Mucosa of descending colon (tissue), 3 donors: ENCODE results near the gene UBC. TPM values are rescaled to one million over a fixed set of nuclear protein-coding genes. Genes with fewer than 3 reads are reported as not detected.
"Not testable (repeated sequence)": the region's sequence is repeated elsewhere in the genome, so short reads cannot be mapped to it uniquely, and the experiment has no call there.

Experiments used
- ATAC-seq: fragments of 200-7000 bp; cut with Tn5 transposase; one replicate; pipeline ENCODE4 v1.9.1; 2020; ENCODE audit warnings: mild to moderate bottlenecking, moderate library complexity
- DNase-seq, 3 donors: peaks; one replicate each; pipeline ENCODE4 v3.0.0-alpha.2; 2020
- H3K36me3 ChIP-seq: fragments of 200-600 bp; one replicate; pipeline ENCODE4 v1.8.0; 2021; ENCODE audit warnings: low read depth, mild to moderate bottlenecking
- H3K4me1 ChIP-seq: fragments of 200-600 bp; one replicate; pipeline ENCODE4 v1.8.0; 2021; ENCODE audit warnings: low read depth, mild to moderate bottlenecking
- H3K4me3 ChIP-seq: fragments of 200-600 bp; one replicate; pipeline ENCODE4 v1.8.0; 2021; ENCODE audit warnings: mild to moderate bottlenecking
- H3K9me3 ChIP-seq: fragments of 200-600 bp; one replicate; pipeline ENCODE4 v1.8.0; 2021; ENCODE audit warnings: mild to moderate bottlenecking
- intact Hi-C, 2 donors: fragments of 100-400 bp; cut with DNase I in 1 of 2; cut with micrococcal nuclease in 1 of 2; formaldehyde crosslinking; loops; one replicate each; pipeline versions ENCODE4 v1.11.0 to v1.11.1; 2022; cut with DNase I, micrococcal nuclease
- total RNA-seq, 3 donors: library from RNA; stranded (reverse); fragmentation: NEBNext Ultra II Directional in 2 of 3; extraction: Animal tissue kit (Norgen Biotek cat#: 25700) in 2 of 3; gene quantifications; one replicate each; pipeline versions ENCODE4 v1.2.1 to v1.2.4, GENCODE V29; 2021 to 2023
- TF ChIP-seq, protein P1 (sequence below): fragments of 200-600 bp; IDR thresholded peaks from one replicate; pipeline ENCODE4 v1.8.0; 2022; ENCODE audit warnings: antibody characterized with exemption, mild to moderate bottlenecking
- donor health status: DM: no; HTN: no; CAD: no; lungs with moderate emphysema.
- donor health status: DM: no; HTN: no; CAD: no.
- donor health status: DM: no; HTN: yes; CAD: no.

Gene UBC
- total RNA-seq, 3 donors from 2014 or later, result 1,242 to 1,563 (median 1,498) TPM

GRCh38 chr12:124925117-124925516 lies 10.7 kb upstream of the UBC start:
- intact Hi-C loops, result no loop called here
- Histone ChIP-seq H3K9me3 (no peaks in the 10 kb centered on the region), H3K4me1 (peaks cover 19% of the 10 kb centered on the region), H3K36me3 (no peaks in the 10 kb centered on the region), H3K4me3 (no peak overlapping the region)
- ATAC-seq, result no peak
- no peak for DNase-seq
- TF ChIP-seq, protein P1, sequence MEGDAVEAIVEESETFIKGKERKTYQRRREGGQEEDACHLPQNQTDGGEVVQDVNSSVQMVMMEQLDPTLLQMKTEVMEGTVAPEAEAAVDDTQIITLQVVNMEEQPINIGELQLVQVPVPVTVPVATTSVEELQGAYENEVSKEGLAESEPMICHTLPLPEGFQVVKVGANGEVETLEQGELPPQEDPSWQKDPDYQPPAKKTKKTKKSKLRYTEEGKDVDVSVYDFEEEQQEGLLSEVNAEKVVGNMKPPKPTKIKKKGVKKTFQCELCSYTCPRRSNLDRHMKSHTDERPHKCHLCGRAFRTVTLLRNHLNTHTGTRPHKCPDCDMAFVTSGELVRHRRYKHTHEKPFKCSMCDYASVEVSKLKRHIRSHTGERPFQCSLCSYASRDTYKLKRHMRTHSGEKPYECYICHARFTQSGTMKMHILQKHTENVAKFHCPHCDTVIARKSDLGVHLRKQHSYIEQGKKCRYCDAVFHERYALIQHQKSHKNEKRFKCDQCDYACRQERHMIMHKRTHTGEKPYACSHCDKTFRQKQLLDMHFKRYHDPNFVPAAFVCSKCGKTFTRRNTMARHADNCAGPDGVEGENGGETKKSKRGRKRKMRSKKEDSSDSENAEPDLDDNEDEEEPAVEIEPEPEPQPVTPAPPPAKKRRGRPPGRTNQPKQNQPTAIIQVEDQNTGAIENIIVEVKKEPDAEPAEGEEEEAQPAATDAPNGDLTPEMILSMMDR, result no peak

DNA sequence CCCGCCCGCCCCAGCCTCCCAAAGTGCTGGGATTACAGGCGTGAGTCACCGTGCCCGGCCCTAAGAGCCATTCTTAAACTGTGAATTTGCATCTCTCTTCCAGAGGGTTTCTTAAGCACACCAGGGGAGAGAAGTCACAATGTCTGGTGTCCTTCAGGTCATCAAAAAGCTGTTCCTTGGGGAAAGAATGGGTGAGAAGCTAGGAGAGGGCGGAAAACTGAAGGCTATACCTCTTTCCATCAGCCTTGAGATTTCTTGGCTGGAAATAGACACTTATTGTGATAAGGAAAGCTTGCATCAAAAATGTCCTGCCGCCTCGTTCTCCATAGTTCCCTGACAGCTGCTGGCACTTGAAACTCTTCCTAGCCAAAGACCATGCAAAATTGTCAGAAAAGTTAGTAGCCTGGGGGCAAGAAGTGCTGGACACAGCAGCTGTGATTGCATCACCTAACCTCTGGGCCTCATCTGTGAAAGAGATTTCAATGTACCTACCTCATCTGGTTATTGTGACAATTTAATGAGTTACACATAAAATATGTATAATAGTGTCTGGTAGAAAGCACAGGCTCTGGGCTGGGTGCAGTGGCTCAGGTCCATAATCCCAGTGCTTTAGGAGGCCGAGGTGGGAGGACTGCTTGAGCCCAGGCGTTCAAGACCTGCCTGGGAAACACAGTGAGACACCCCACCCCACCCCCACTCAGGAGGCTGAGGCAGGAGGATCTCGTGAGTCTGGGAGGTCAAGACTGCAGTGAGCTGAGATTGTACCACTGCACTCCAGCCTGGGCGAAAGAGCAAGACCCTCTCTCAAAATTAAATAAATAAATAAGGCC lies 9.7 kb upstream of the UBC start:
- Histone ChIP-seq H3K9me3 (no peaks in the 10 kb centered on the region), H3K4me3 (no peak overlapping the region), H3K36me3 (no peaks in the 10 kb centered on the region), H3K4me1 (peaks cover 28% of the 10 kb centered on the region)
- intact Hi-C loops, result no loop called here
- TF ChIP-seq, protein P1, result no peak
- DNase-seq (no peak), ATAC-seq (no peak)

- H3K4me1 ChIP-seq, result peaks cover 40% of the 10 kb centered on the region
- no peak overlapping the region for H3K4me3 ChIP-seq
- DNase-seq (peak; percentile 70 to 79 (median 77)), ATAC-seq (peak; percentile 12)
- TF ChIP-seq, protein P1, result no peak
- no peaks in the 10 kb centered on the region for H3K9me3 ChIP-seq
- intact Hi-C loops, result no loop called here
- no peaks in the 10 kb centered on the region for H3K36me3 ChIP-seq
Measured at GRCh38 chr12:124921200-124922031, 7.0 kb upstream of the UBC start.

DNA sequence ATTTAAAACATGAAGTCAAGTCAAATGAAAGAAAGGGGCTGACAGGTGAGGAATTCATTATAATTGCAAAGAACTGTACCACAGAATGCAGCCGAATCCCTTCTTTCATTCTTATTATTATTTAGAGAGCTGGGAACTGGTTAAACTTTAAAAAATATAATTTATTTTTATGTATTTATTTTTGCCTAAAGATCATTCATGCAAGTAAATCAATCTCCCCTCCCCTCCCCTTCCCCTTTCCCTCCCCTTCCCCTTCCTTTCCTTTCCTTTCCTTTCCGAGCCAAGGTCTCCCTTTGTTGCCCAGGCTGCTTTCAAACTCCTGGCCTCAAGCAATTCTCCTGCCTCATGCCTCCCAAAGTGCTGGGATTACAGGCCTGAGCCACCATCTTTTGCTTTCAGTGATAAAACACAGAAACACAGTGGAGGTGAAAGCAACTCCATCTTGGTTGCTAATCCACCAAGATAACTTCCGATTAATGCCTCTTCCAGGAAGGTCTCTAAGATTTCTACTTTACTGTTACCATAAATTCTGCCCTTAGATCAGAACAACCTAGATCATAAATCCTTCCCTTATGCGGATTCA lies 6.0 kb upstream of the UBC start:
- TF ChIP-seq, protein P1, result no peak
- H3K4me3 ChIP-seq, result no peak overlapping the region
- H3K9me3 ChIP-seq, result no peaks in the 10 kb centered on the region
- intact Hi-C loops, result no loop called here
- DNase-seq (no peak), ATAC-seq (no peak)
- H3K4me1 ChIP-seq, result peaks cover 47% of the 10 kb centered on the region
- H3K36me3 ChIP-seq, result no peaks in the 10 kb centered on the region

- no peaks in the 10 kb centered on the region for H3K36me3 ChIP-seq
- intact Hi-C loops, result no loop called here
- H3K4me3 ChIP-seq, result no peak overlapping the region
- peaks cover 48% of the 10 kb centered on the region for H3K4me1 ChIP-seq
- no peaks in the 10 kb centered on the region for H3K9me3 ChIP-seq
- ATAC-seq (no peak), DNase-seq (peak in 1 of 3 donors; percentile 50)
- TF ChIP-seq, protein P1, result no peak
Measured at GRCh38 chr12:124919521-124920352, 5.3 kb upstream of the UBC start.

GRCh38 chr12:124918622-124918988 lies 4.2 kb upstream of the UBC start:
- H3K4me3 ChIP-seq, H3K9me3 ChIP-seq, DNase-seq, ATAC-seq, intact Hi-C loops, H3K36me3 ChIP-seq: not testable (repeated sequence)
- H3K4me1 ChIP-seq, result peaks cover 48% of the 10 kb centered on the region
